ENCODE results near the gene MYBL2.
"Not testable (repeated sequence)": the region's sequence is repeated elsewhere in the genome, so short reads cannot be mapped to it uniquely, and the experiment has no call there.

MYBL2 gene

DNA sequence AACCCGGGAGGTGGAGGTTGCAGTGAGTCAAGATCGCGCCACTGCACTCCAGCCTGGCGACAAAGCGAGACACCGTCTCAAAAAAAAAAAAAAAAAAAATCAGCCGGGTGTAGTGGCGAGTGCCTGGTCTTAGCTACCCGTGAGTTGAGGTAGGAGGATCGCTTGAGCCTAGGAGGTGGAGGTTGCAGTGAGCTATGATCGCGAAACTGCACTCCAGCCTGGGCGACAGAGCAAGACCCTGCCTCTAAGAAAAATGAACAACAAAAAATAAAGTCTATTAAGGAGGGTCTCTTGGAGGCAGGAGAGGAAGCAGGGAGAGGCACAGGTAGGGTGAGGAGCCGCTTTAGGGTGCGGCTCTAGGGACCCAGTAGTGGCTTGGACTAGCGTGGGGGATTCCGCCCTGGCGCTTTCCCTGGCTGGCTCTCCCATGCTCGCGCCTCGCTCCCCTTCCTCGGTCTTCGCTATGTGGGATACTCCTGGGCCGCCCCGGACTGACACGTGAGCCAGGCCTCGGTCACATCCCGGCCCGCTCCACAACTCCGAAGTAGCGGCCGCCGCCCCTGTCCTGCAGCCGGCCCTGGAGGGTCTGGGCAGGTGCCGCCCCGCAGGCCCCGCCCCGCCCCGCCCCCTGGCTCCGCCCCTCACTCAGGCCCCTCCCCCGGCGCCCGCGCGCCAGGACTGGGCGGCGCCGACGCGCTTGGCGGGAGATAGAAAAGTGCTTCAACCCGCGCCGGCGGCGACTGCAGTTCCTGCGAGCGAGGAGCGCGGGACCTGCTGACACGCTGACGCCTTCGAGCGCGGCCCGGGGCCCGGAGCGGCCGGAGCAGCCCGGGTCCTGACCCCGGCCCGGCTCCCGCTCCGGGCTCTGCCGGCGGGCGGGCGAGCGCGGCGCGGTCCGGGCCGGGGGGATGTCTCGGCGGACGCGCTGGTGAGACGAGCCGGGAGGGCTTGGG, at the start of gene MYBL2:
MYBL2 (plus strand) TSS at position 739 of the 953 bp plus-strand sequence; CDS start at position 909, 170 bp downstream.
- no peak for TF ChIP-seq ZFX (IDR thresholded peaks at IDR 0.05)
- TF ChIP-seq CTCF (conservative IDR thresholded peaks at IDR 0.05) = no peak
- peak within 1 kb of the TSS; percentile 74 for H3K27ac ChIP-seq

- TF ChIP-seq ZFX (IDR thresholded peaks at IDR 0.05) = no peak
- no peak for TF ChIP-seq CTCF (conservative IDR thresholded peaks at IDR 0.05)
- no peak overlapping the region for H3K27ac ChIP-seq
Measured at GRCh38 chr20:43631598-43631997, 35.3 kb upstream of the MYBL2 start.

DNA sequence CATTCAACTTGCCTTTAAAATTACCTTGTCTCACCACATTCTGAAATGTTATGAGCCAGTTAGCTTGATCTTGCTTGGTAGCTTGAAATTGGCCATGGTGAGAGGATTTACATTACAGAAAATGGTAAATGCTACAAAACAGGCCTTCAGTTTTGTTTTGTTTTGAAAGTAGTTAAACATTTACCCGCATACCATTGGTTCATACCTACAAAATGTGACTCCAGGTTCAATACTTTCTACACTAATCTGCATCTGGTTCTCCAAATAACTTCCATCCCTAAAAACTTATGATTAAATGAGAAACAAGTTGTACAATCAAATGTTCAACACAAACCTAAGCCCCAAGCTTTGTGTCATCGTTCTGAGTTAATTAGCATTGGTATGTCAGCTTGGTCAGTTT, 30.5 kb upstream of the MYBL2 start:
- no peak for TF ChIP-seq ZFX (IDR thresholded peaks at IDR 0.05)
- no peak for TF ChIP-seq CTCF (conservative IDR thresholded peaks at IDR 0.05)
- H3K27ac ChIP-seq = no peak overlapping the region

GRCh38 chr20:43642548-43642947, 24.4 kb upstream of the MYBL2 start:
- no peak overlapping the region for H3K27ac ChIP-seq

GRCh38 chr20:43650997-43651525, 15.9 kb upstream of the MYBL2 start:
- no peak overlapping the region for H3K27ac ChIP-seq
- TF ChIP-seq ZFX (IDR thresholded peaks at IDR 0.05) (no peak), CTCF (conservative IDR thresholded peaks at IDR 0.05) (no peak)

More at GRCh38 chr20:43642548-43642947, 24.4 kb upstream of the MYBL2 start:
- TF ChIP-seq ZFX (IDR thresholded peaks at IDR 0.05) (no peak), CTCF (conservative IDR thresholded peaks at IDR 0.05) (no peak)

GRCh38 chr20:43651650-43652184, 15.2 kb upstream of the MYBL2 start:
- not testable (repeated sequence) for H3K27ac ChIP-seq

GRCh38 chr20:43653966-43654365, 12.9 kb upstream of the MYBL2 start:
- TF ChIP-seq CTCF (conservative IDR thresholded peaks at IDR 0.05) (no peak), ZFX (IDR thresholded peaks at IDR 0.05) (no peak)

DNA sequence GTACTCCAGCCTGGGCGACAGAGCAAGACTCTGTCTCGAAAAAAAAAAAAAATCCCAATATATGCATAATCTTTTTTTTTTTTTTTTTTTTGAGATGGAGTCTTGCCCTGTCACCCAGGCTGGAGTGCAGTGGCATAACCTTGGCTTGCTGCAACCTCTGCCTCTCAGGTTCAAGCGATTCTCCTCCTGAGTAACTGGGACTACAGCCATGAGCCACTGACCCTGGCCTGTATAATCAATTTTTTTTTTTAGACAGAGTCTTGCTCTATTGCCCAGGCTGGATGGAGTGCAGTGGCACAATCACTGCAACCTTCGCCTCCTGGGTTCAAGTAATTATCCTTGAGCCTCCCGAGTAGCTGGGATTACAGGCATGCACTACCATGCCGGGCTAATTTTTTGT, 11.7 kb upstream of the MYBL2 start:
- H3K27ac ChIP-seq = not testable (repeated sequence)

More at GRCh38 chr20:43653966-43654365, 12.9 kb upstream of the MYBL2 start:
- H3K27ac ChIP-seq = no peak overlapping the region

All from C4-2B (cell line).